MCF 10A (cell line): Measurements from ENCODE around the gene ZSCAN22. TPM values are rescaled to one million over a fixed set of nuclear protein-coding genes. Genes with fewer than 3 reads are reported as not detected.
"Not testable (repeated sequence)": the region's sequence is repeated elsewhere in the genome, so short reads cannot be mapped to it uniquely, and the experiment has no call there.

Experiments
- BruUV-seq: library from RNA; stranded (reverse); fragments of 400-500 nt; replicated peaks from 2 replicates; lab custom pipeline; 2021; lab: Mats Ljungman, UMichigan
- CTCF ChIA-PET: fragments of 300-600 bp; sonication (Branson Sonifier 250); formaldehyde crosslinking; extraction: SDS; loops from one replicate; lab custom pipeline; 2021; ENCODE audit warnings: antibody characterized with exemption, inconsistent platforms; lab: Yijun Ruan, JAX
- POLR2A ChIA-PET: fragments of 300-600, 350-650 bp; sonication (Branson Sonifier 250); formaldehyde crosslinking; extraction: SDS; loops from one replicate; lab custom pipeline; 2020; ENCODE audit warnings: antibody characterized with exemption, inconsistent platforms; lab: Yijun Ruan, JAX
- DNase-seq: peaks from one replicate; pipeline ENCODE4 v3.0.0-alpha.2; 2018; ENCODE audit not compliant: unreplicated experiment
- H3K27ac Mint-ChIP-seq: one replicate; pipeline ENCODE4 v1.8.0; 2022; ENCODE audit warnings: mild to moderate bottlenecking, low read depth, mixed read lengths; ENCODE audit not compliant: unreplicated experiment
- H3K27me3 Mint-ChIP-seq: one replicate; pipeline ENCODE4 v1.8.0; 2022; ENCODE audit warnings: mixed read lengths; ENCODE audit not compliant: insufficient read depth, unreplicated experiment
- H3K36me3 Mint-ChIP-seq: one replicate; pipeline ENCODE4 v1.8.0; 2022; ENCODE audit warnings: mild to moderate bottlenecking, moderate library complexity, mixed read lengths; ENCODE audit not compliant: insufficient read depth, unreplicated experiment
- H3K4me1 Mint-ChIP-seq: one replicate; pipeline ENCODE4 v1.8.0; 2022; ENCODE audit warnings: mixed read lengths; ENCODE audit not compliant: insufficient read depth, unreplicated experiment
- H3K4me3 Mint-ChIP-seq: one replicate; pipeline ENCODE4 v1.8.0; 2022; ENCODE audit warnings: mild to moderate bottlenecking, moderate library complexity, mixed read lengths; ENCODE audit not compliant: unreplicated experiment
- H3K9me3 Mint-ChIP-seq: one replicate; pipeline ENCODE4 v1.8.0; 2022; ENCODE audit warnings: mixed read lengths; ENCODE audit not compliant: unreplicated experiment
- CTCF ChIP-seq: fragments of 200-600 bp; IDR thresholded peaks from one replicate; pipeline ENCODE4 v1.8.0; 2022; ENCODE audit warnings: antibody characterized with exemption, mild to moderate bottlenecking; ENCODE audit not compliant: unreplicated experiment
- intact Hi-C: fragments of 100-400 bp; cut with micrococcal nuclease; formaldehyde crosslinking; loops from 2 replicates; pipeline ENCODE4 v1.14.1; 2022
- total RNA-seq: library from RNA; stranded (reverse); gene quantifications from 2 replicates; pipeline ENCODE4 v1.2.3, GENCODE V29; 2022

Gene ZSCAN22
- total RNA-seq, 1 experiment from 2014 or later: 3.8 TPM

- H3K36me3 Mint-ChIP-seq: peaks cover 58% of the 10 kb centered on the region
- no peak for DNase-seq
- intact Hi-C loops: no loop called here
- BruUV-seq: no TSS peak
- CTCF ChIA-PET: interaction anchor here (1.5 kb wide), 1 partner anchor 842 kb away, joined by 3 read pairs; no protein-coding TSS in a partner anchor
- H3K27ac Mint-ChIP-seq: no peak overlapping the region
- no peak for TF ChIP-seq CTCF
- POLR2A ChIA-PET: interaction anchor here (1.1 to 3.8 kb wide), 2 partner anchors 18 to 30 kb away, joined by 3 to 34 read pairs; partner anchors contain the start of gene ZSCAN22
- no peak overlapping the region for H3K4me3 Mint-ChIP-seq
- H3K27me3 Mint-ChIP-seq: no peaks in the 10 kb centered on the region
- peaks cover 10% of the 10 kb centered on the region for H3K4me1 Mint-ChIP-seq
- no peaks in the 10 kb centered on the region for H3K9me3 Mint-ChIP-seq
Observed at GRCh38 chr19:58307736-58308135, 19.1 kb upstream of the ZSCAN22 start.

GRCh38 chr19:58310685-58311084 lies 16.1 kb upstream of the ZSCAN22 start:
- H3K27me3 Mint-ChIP-seq, H3K4me1 Mint-ChIP-seq, H3K9me3 Mint-ChIP-seq, BruUV-seq, H3K4me3 Mint-ChIP-seq, intact Hi-C loops, DNase-seq, H3K27ac Mint-ChIP-seq: not testable (repeated sequence)
- H3K36me3 Mint-ChIP-seq: peaks cover 74% of the 10 kb centered on the region
- ChIA-PET CTCF (interaction anchor here (1.0 to 1.6 kb wide), 2 partner anchors 25 to 55 kb away, joined by 4 to 6 read pairs; no protein-coding TSS in a partner anchor), POLR2A (interaction anchor here (1.0 to 1.1 kb wide), 2 partner anchors 16 to 32 kb away, joined by 3 to 4 read pairs; partner anchors contain the start of genes ZNF8 and ZSCAN22)
- peak; percentile 14 for TF ChIP-seq CTCF

GRCh38 chr19:58311345-58311865 lies 15.4 kb upstream of the ZSCAN22 start:
- Mint-ChIP-seq H3K4me1 (no peaks in the 10 kb centered on the region), H3K9me3 (no peaks in the 10 kb centered on the region), H3K4me3 (no peak overlapping the region), H3K36me3 (peaks cover 76% of the 10 kb centered on the region), H3K27ac (no peak overlapping the region), H3K27me3 (no peaks in the 10 kb centered on the region)
- ChIA-PET CTCF (no interaction called here), POLR2A (interaction anchor here (1.1 kb wide), 1 partner anchor 15 kb away, joined by 4 read pairs; the partner anchor contains the start of gene ZSCAN22)
- no TSS peak for BruUV-seq
- intact Hi-C loops: no loop called here
- no peak for TF ChIP-seq CTCF
- no peak for DNase-seq

- H3K4me3 Mint-ChIP-seq: no peak overlapping the region
- no TSS peak for BruUV-seq
- POLR2A ChIA-PET: interaction anchor here (2.0 kb wide), 1 partner anchor 10 kb away, joined by 6 read pairs; the partner anchor contains the start of gene ERVK3-1
Observed at GRCh38 chr19:58315580-58315979, 11.2 kb upstream of the ZSCAN22 start.

More at GRCh38 chr19:58315580-58315979, 11.2 kb upstream of the ZSCAN22 start:
- CTCF ChIA-PET: no interaction called here
- intact Hi-C loops: no loop called here
- DNase-seq: no peak
- H3K27ac Mint-ChIP-seq: no peak overlapping the region
- no peak for TF ChIP-seq CTCF
- no peaks in the 10 kb centered on the region for H3K9me3 Mint-ChIP-seq
- H3K27me3 Mint-ChIP-seq: no peaks in the 10 kb centered on the region
- H3K36me3 Mint-ChIP-seq: peaks cover 48% of the 10 kb centered on the region
- no peaks in the 10 kb centered on the region for H3K4me1 Mint-ChIP-seq
